OCI-LY3 (cell line): ENCODE measurements around the gene SNAP29.

Experiments used
- H2AFZ ChIP-seq: fragments of 200-600, 300-600 bp; shearing (Covaris generic); 2 replicates; pipeline ENCODE4 v1.6.0; 2014; ENCODE audit warnings: antibody characterized with exemption, low read depth, low read length
- H3K27ac ChIP-seq: fragments of 200-600, 300-600 bp; sonication (generic); 2 replicates; pipeline ENCODE4 v1.5.1; 2014; ENCODE audit warnings: mild to moderate bottlenecking, low read length, moderate library complexity, mixed read lengths
- H3K27me3 ChIP-seq: fragments of 200-600, 300-600 bp; sonication (generic); 2 replicates; pipeline ENCODE4 v1.6.1; 2014; ENCODE audit warnings: low read depth, low read length, mixed read lengths
- H3K36me3 ChIP-seq: fragments of 200-600, 300-600 bp; sonication (generic); replicated peaks from 2 replicates; pipeline ENCODE3; 2014; ENCODE audit warnings: low read depth, low read length, mixed read lengths
- H3K4me1 ChIP-seq: fragments of 300-600, 200-600 bp; sonication (generic); 2 replicates; pipeline ENCODE4 v1.6.1; 2014; ENCODE audit warnings: low read length, mixed read lengths
- H3K4me2 ChIP-seq: fragments of 200-600, 300-600 bp; sonication (generic); 2 replicates; pipeline ENCODE4 v1.6.1; 2014; ENCODE audit warnings: low read length, mixed read lengths
- H3K4me3 ChIP-seq: fragments of 300-600, 200-600 bp; sonication (generic); 2 replicates; pipeline ENCODE4 v1.5.1; 2014; ENCODE audit warnings: antibody characterized with exemption, mild to moderate bottlenecking, low read length, moderate library complexity
- H3K79me2 ChIP-seq: fragments of 300-600, 200-600 bp; shearing (Covaris generic); 2 replicates; pipeline ENCODE4 v1.6.1; 2014; ENCODE audit warnings: mild to moderate bottlenecking, low read length, mixed read lengths
- H3K9ac ChIP-seq: fragments of 300-600, 200-600 bp; shearing (Covaris generic); 2 replicates; pipeline ENCODE4 v1.6.0; 2014; ENCODE audit warnings: mild to moderate bottlenecking, low read length, moderate library complexity
- H3K9me3 ChIP-seq: fragments of 200-600, 300-600 bp; shearing (Covaris generic); 2 replicates; pipeline ENCODE4 v1.6.1; 2014; ENCODE audit warnings: low read length, mixed read lengths; ENCODE audit not compliant: insufficient read depth
- H4K20me1 ChIP-seq: fragments of 200-600, 300-600 bp; sonication (generic); 2 replicates; pipeline ENCODE4 v1.6.1; 2016; ENCODE audit warnings: low read length, mixed read lengths; ENCODE audit not compliant: insufficient read depth
- EZH2phosphoT487 ChIP-seq: fragments of 200-600 bp; shearing (Covaris generic); IDR thresholded peaks from 2 replicates; pipeline ENCODE4 v1.6.1; 2018; ENCODE audit warnings: antibody characterized with exemption, mixed run types, low read depth
- TF ChIP-seq, protein P1 (sequence below): fragments of 200-600, 300-600 bp; sonication (generic); IDR thresholded peaks from 2 replicates; pipeline ENCODE4 v1.5.1; 2014; ENCODE audit warnings: antibody characterized with exemption, low read length, low read depth

The SNAP29 gene

DNA sequence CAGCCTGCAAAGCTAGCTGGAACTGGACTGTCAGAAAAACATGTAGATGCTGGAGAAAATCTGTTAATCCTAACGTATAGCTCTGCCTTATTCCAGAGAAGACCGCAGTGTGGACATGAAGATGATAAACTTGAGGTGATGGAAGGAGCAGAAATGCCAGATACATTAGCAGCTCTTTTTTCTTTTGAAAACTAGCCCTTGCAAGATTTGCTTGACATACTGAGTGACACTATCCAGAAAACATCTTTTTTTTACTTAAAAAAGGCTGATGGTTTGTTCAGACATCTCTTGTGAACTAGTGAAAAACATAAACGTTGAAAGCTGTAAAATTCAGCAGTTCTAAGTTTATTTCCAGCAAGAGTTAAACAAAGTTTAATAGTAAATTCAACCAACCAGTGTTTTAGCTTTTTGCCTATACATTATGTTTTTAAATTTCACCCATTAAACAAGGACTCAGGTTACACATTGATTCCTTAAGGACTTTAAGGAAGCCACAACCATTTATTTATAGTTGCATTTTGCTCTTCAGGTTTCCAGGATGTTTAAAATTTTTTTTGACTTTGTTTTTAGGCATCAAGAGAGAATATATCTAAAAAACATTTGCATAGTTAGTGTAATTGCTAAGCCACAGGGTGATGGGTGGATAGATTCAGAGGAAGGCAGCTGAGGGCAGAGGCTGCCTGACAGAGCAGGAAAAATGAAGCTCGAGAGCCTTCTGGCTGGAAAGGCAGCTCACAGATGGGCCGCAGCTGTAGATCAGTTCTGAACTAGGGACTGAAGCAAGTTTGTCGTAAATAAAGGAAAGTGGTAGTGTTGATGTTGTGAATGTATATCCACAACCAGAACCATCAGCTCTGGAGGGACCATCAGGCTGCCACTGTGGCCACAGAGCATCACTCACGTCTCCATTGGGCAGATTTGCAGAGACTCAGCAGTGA lies 9.5 kb downstream of the SNAP29 start:
- Histone ChIP-seq H3K27ac (no peak overlapping the region), H2AFZ (no peak overlapping the region), H3K27me3 (no peaks in the 10 kb centered on the region), H3K9ac (no peak overlapping the region), H3K4me2 (no peak overlapping the region), H3K36me3 (peaks cover 4% of the 10 kb centered on the region), H3K79me2 (no peaks in the 10 kb centered on the region), H3K4me3 (no peak overlapping the region), H3K9me3 (no peaks in the 10 kb centered on the region), H3K4me1 (no peaks in the 10 kb centered on the region), H4K20me1 (0 out of 2 replicates have a peak, but pooled peaks cover 2% of the 10 kb centered on the region)
- TF ChIP-seq EZH2phosphoT487, result no peak
- TF ChIP-seq, protein P1, sequence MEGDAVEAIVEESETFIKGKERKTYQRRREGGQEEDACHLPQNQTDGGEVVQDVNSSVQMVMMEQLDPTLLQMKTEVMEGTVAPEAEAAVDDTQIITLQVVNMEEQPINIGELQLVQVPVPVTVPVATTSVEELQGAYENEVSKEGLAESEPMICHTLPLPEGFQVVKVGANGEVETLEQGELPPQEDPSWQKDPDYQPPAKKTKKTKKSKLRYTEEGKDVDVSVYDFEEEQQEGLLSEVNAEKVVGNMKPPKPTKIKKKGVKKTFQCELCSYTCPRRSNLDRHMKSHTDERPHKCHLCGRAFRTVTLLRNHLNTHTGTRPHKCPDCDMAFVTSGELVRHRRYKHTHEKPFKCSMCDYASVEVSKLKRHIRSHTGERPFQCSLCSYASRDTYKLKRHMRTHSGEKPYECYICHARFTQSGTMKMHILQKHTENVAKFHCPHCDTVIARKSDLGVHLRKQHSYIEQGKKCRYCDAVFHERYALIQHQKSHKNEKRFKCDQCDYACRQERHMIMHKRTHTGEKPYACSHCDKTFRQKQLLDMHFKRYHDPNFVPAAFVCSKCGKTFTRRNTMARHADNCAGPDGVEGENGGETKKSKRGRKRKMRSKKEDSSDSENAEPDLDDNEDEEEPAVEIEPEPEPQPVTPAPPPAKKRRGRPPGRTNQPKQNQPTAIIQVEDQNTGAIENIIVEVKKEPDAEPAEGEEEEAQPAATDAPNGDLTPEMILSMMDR, result no peak

DNA sequence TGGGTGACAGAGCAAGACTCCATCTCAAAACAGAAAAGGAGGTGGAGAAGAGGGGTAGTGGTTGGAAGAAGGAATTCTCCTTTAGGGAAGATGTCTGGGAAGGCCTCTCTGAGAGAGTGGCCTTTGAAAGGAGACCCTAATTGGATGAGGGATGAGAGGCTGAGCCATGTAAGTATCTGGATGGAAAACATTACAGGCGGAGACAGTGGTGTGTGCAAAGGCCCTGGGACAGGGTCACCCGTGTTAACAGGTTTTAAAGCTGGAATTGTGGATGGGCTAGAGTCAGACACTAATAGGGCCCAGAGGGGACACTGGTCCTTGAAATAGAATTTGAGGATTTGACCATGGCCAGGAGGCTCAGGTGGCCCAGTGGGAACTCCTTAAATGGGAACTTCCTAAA lies 10.4 kb downstream of the SNAP29 start:
- Histone ChIP-seq H3K9ac (no peak overlapping the region), H3K27me3 (no peaks in the 10 kb centered on the region), H3K4me3 (no peak overlapping the region), H3K9me3 (no peaks in the 10 kb centered on the region), H3K36me3 (peaks cover 4% of the 10 kb centered on the region), H2AFZ (no peak overlapping the region), H4K20me1 (no peaks in the 10 kb centered on the region), H3K4me2 (no peak overlapping the region), H3K79me2 (no peaks in the 10 kb centered on the region), H3K4me1 (no peaks in the 10 kb centered on the region), H3K27ac (no peak overlapping the region)
- TF ChIP-seq, protein P1, result no peak
- TF ChIP-seq EZH2phosphoT487, result no peak

DNA sequence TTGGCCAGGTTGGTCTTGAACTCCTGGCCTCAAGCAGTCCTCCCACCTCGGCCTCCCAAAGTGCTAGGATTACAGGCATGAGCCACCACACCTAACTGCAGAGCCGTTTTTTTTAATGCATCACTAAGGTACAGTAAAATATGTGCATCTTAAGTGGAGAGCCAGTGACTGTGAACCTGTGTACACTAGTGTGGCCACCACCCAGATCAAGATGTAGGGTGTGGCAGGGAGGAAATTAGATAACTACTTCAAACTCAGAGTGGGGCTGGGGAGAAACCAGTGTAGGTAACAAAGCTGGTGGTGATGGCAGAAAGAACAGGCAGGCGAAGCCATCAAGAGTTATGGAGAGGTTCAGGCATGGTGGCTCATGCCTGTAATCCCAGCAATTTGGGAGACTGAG lies 14.4 kb downstream of the SNAP29 start:
- H3K27me3 ChIP-seq, result no peaks in the 10 kb centered on the region
- H3K4me2 ChIP-seq, result no peak overlapping the region

DNA sequence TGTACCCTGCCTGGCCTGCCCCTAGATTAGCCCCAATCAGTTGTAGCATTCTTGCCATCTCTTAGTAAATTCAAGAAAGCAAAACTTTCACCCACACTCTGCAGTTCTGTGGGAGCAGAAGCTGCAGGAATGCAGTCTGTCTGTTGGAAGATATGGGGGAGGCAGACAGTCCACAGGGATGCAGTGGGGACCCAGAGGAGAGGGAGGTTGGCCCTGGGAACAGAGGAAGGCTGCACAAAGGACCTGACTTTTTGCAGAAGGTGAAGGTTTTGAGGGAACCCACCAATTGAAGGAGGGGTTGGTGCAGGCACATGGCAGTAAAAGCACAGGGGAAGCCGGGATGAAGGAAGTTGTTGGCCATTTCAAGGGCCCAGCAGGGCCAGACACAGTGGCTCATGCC lies 16.5 kb downstream of the SNAP29 start:
- no peak overlapping the region for H2AFZ ChIP-seq
- no peaks in the 10 kb centered on the region for H3K4me1 ChIP-seq
- H3K27ac ChIP-seq, result no peak overlapping the region
- no peaks in the 10 kb centered on the region for H4K20me1 ChIP-seq
- H3K4me2 ChIP-seq, result no peak overlapping the region
- H3K79me2 ChIP-seq, result no peaks in the 10 kb centered on the region
- no peak overlapping the region for H3K4me3 ChIP-seq
- H3K9ac ChIP-seq, result no peak overlapping the region
- H3K27me3 ChIP-seq, result no peaks in the 10 kb centered on the region
- TF ChIP-seq, protein P1, result no peak
- TF ChIP-seq EZH2phosphoT487, result no peak
- no peaks in the 10 kb centered on the region for H3K9me3 ChIP-seq
- H3K36me3 ChIP-seq, result peaks cover 3% of the 10 kb centered on the region

More for the DNA sequence above, 14.4 kb downstream of the SNAP29 start:
- H4K20me1 ChIP-seq, result no peaks in the 10 kb centered on the region
- no peaks in the 10 kb centered on the region for H3K4me1 ChIP-seq
- H3K27ac ChIP-seq, result no peak overlapping the region
- H3K79me2 ChIP-seq, result no peaks in the 10 kb centered on the region
- no peak overlapping the region for H2AFZ ChIP-seq
- H3K9me3 ChIP-seq, result no peaks in the 10 kb centered on the region
- no peak overlapping the region for H3K4me3 ChIP-seq
- no peak overlapping the region for H3K9ac ChIP-seq
- no peak for TF ChIP-seq EZH2phosphoT487
- TF ChIP-seq, protein P1, result no peak
- peaks cover 4% of the 10 kb centered on the region for H3K36me3 ChIP-seq
